Body of pancreas (tissue), 4 donors: ENCODE data around the gene KIRREL2.

Experiments
- CTCF ChIP-seq, 7 experiments: fragments of 450-650 bp in 4 of 7; fragments of 200-600 bp in 3 of 7; sonication (generic) in 3 of 7; IDR thresholded peaks; one replicate each; pipeline ENCODE4 v1.5.1; 2016 to 2019; ENCODE audit warnings: antibody characterized with exemption in 7 of 7
- POLR2A ChIP-seq, 3 donors: fragments of 450-650 bp; IDR thresholded peaks; one replicate each; pipeline ENCODE4 v1.6.1; 2016; ENCODE audit warnings: antibody characterized with exemption in 3 of 3, mild to moderate bottlenecking in 2 of 3

- TF ChIP-seq POLR2A (IDR thresholded peaks at IDR 0.05) (no peak), CTCF (IDR thresholded peaks at IDR 0.05) (no peak)
Measured at GRCh38 chr19:35841961-35842595, 14.6 kb upstream of the KIRREL2 start.
